Endothelial cell of umbilical vein (primary cell): ENCODE results near the gene HDAC4. TPM values are rescaled to one million over a fixed set of nuclear protein-coding genes. Genes with fewer than 3 reads are reported as not detected.

ENCODE experiments used
- BruUV-seq: library from RNA; stranded (reverse); fragments of 400-500 nt; replicated peaks from 2 replicates; lab custom pipeline; 2021; lab: Mats Ljungman, UMichigan
- CTCF ChIA-PET: fragments of 300-600, 350-600 bp; sonication (Branson Sonifier 250); formaldehyde crosslinking; loops from one replicate; lab custom pipeline; 2021; ENCODE audit warnings: antibody characterized with exemption, inconsistent platforms; lab: Charles Lee
- POLR2A ChIA-PET: fragments of 300-600, 350-600 bp; sonication (Branson Sonifier 250); formaldehyde crosslinking; loops from one replicate; lab custom pipeline; 2021; ENCODE audit warnings: antibody characterized with exemption, inconsistent platforms; lab: Charles Lee
- DNase-seq: peaks from one replicate; pipeline ENCODE4 v3.0.0-alpha.2; 2011; ENCODE audit warnings: low read depth, low spot score
- FAIRE-seq: peaks from 2 replicates; lab custom pipeline; 2011; peaks lifted over from hg19 to GRCh38; lab: Jason Lieb, UNC
- H2AFZ ChIP-seq: 2 replicates; pipeline ENCODE4 v1.6.0; 2012; ENCODE audit warnings: low read depth, low read length, control low read depth, inconsistent platforms
- H3K27ac ChIP-seq: 2 replicates; pipeline ENCODE4 v1.5.1; 2011; ENCODE audit warnings: low read depth, mild to moderate bottlenecking, control low read depth, low read length, moderate library complexity; ENCODE audit not compliant: insufficient read depth
- H3K27me3 ChIP-seq, 2 experiments: 2 replicates each; pipeline versions ENCODE4 v1.6.0 to v1.6.1; 2011; ENCODE audit warnings: low read length in 2 of 2, mixed read lengths in 1 of 2; ENCODE audit not compliant: control insufficient read depth in 2 of 2, insufficient read depth in 2 of 2
- H3K36me3 ChIP-seq, 2 experiments: 2 replicates in 1 of 2; 3 replicates in 1 of 2; pipeline ENCODE4 v1.5.1; 2011; ENCODE audit warnings: low read length in 2 of 2, mild to moderate bottlenecking in 1 of 2, moderate library complexity in 1 of 2; ENCODE audit not compliant: control insufficient read depth in 2 of 2, insufficient read depth in 2 of 2; ENCODE audit errors: extremely low read depth in 1 of 2
- H3K4me1 ChIP-seq: 3 replicates; pipeline ENCODE4 v1.5.1; 2011; ENCODE audit warnings: mild to moderate bottlenecking, low read length; ENCODE audit not compliant: control insufficient read depth, insufficient read depth; ENCODE audit errors: extremely low read depth
- H3K4me2 ChIP-seq: 2 replicates; pipeline ENCODE4 v1.6.1; 2011; ENCODE audit warnings: low read length, control low read depth, mixed read lengths; ENCODE audit not compliant: insufficient read depth
- H3K4me3 ChIP-seq, 3 experiments: fragments of 200-600 bp in 1 of 3; sonication (generic), shearing (Covaris generic) in 1 of 3; replicated peaks in 1 of 3; 2 replicates each; pipeline ENCODE4 v1.5.1; 2011 to 2016; ENCODE audit warnings: control low read depth in 3 of 3, low read length in 3 of 3, mild to moderate bottlenecking in 2 of 3, inconsistent platforms in 1 of 3, low read depth in 1 of 3, moderate library complexity in 1 of 3; ENCODE audit not compliant: insufficient read depth in 1 of 3
- H3K79me2 ChIP-seq: 2 replicates; pipeline ENCODE4 v1.6.0; 2012; ENCODE audit warnings: low read length, inconsistent platforms; ENCODE audit not compliant: control insufficient read depth, insufficient read depth
- H3K9ac ChIP-seq: replicated peaks from 2 replicates; pipeline ENCODE3; 2011; ENCODE audit warnings: low read length, control low read depth; ENCODE audit not compliant: insufficient read depth; ENCODE audit errors: extremely low read depth
- H3K9me1 ChIP-seq: replicated peaks from 3 replicates; pipeline ENCODE4 v1.6.0; 2011; ENCODE audit warnings: mild to moderate bottlenecking, low read length; ENCODE audit not compliant: control insufficient read depth, insufficient read depth; ENCODE audit errors: extremely low read depth
- H3K9me3 ChIP-seq: replicated peaks from 2 replicates; pipeline ENCODE4 v1.5.1; 2012; ENCODE audit warnings: low read length, inconsistent platforms; ENCODE audit not compliant: control insufficient read depth, insufficient read depth
- H4K20me1 ChIP-seq: replicated peaks from 2 replicates; pipeline ENCODE3; 2011; ENCODE audit warnings: mild to moderate bottlenecking, low read length; ENCODE audit not compliant: control insufficient read depth, insufficient read depth; ENCODE audit errors: extremely low read depth
- CTCF ChIP-seq, 2 donors: IDR thresholded peaks; 1 replicate in 1 of 2; 2 replicates in 1 of 2; pipeline ENCODE4 v1.5.1; 2011; ENCODE audit warnings: low read length in 2 of 2, mild to moderate bottlenecking in 2 of 2, moderate library complexity in 2 of 2, control low read depth in 1 of 2, inconsistent platforms in 1 of 2, low read depth in 1 of 2; ENCODE audit not compliant: insufficient read depth in 1 of 2; ENCODE audit errors: extremely low read depth in 1 of 2
- EZH2 ChIP-seq: IDR thresholded peaks from 2 replicates; pipeline ENCODE4 v1.6.1; 2012; ENCODE audit warnings: borderline replicate concordance, low read depth, mild to moderate bottlenecking, moderate library complexity, low read length, inconsistent platforms; ENCODE audit not compliant: severe bottlenecking
- FOS ChIP-seq: IDR thresholded peaks from 2 replicates; pipeline ENCODE4 v1.6.1; 2011; ENCODE audit warnings: mild to moderate bottlenecking, low read length, moderate library complexity, borderline replicate concordance; ENCODE audit not compliant: insufficient read depth
- GATA2 ChIP-seq: IDR thresholded peaks from 2 replicates; pipeline ENCODE4 v1.7.0; 2011; ENCODE audit warnings: low read depth, mild to moderate bottlenecking, moderate library complexity, mixed read lengths, low read length; ENCODE audit not compliant: insufficient read length, insufficient read depth
- JUN ChIP-seq: IDR thresholded peaks from 2 replicates; pipeline ENCODE4 v1.6.1; 2011; ENCODE audit warnings: borderline replicate concordance, low read depth; ENCODE audit not compliant: insufficient read length, insufficient read depth
- MYC ChIP-seq: IDR thresholded peaks from one replicate; pipeline ENCODE4 v1.6.1; 2011; ENCODE audit warnings: mild to moderate bottlenecking, low read depth, low read length
- POLR2A ChIP-seq: IDR thresholded peaks from 2 replicates; pipeline ENCODE4 v1.6.1; 2012; ENCODE audit warnings: low read depth, mild to moderate bottlenecking, control low read depth, low read length
- POLR2AphosphoS5 ChIP-seq: IDR thresholded peaks from 2 replicates; pipeline ENCODE4 v1.6.1; 2012; ENCODE audit warnings: low read depth, mild to moderate bottlenecking, control low read depth, low read length, moderate library complexity; ENCODE audit not compliant: insufficient read depth
- dilution Hi-C: fragments of 300-500 bp; cut with MboI; formaldehyde crosslinking; loops from one replicate; pipeline ENCODE4 v1.15.0; 2019; ENCODE audit warnings: low sequenced_read_pairs; ENCODE audit not compliant: extremely low pct_ligation_motif_present
- intact Hi-C: fragments of 100-400 bp; cut with micrococcal nuclease; formaldehyde crosslinking; loops from one replicate; pipeline ENCODE4 v1.10.0; 2022
- polyA plus RNA-seq, 4 experiments: library from polyadenylated mRNA; depleted of rRNA in 3 of 4; stranded (reverse) in 3 of 4; unstranded in 1 of 4; fragments of >200 nt; gene quantifications; 2 replicates each; pipeline versions ENCODE4 v1.2.1 to v1.2.3, GENCODE V29; 2011 to 2012; ENCODE audit warnings: missing spikeins in 1 of 4
- total RNA-seq: library from RNA; stranded (reverse); gene quantifications from 2 replicates; pipeline ENCODE4 v1.2.3, GENCODE V29; 2021
- TF ChIP-seq, protein P1 (sequence below): IDR thresholded peaks from 2 replicates; pipeline ENCODE4 v1.6.1; 2011; ENCODE audit not compliant: insufficient read depth, insufficient read length

The HDAC4 gene
- total and polyA plus RNA-seq, 2 donors (not counting 3 experiments of a cell fraction or from before 2014, with no cell fraction given): 13.4 to 33.0 TPM

GRCh38 chr2:239225871-239226561 lies 174.8 kb downstream of the HDAC4 start:
- FAIRE-seq (no peak), DNase-seq (no peak)
- Histone ChIP-seq H3K4me1 (no peaks in the 10 kb centered on the region), H3K4me3 (no peak overlapping the region), H3K79me2 (no peaks in the 10 kb centered on the region), H3K9ac (no peak overlapping the region), H2AFZ (no peak overlapping the region), H3K4me2 (no peak overlapping the region), H4K20me1 (peaks cover 2% of the 10 kb centered on the region), H3K9me1 (no peaks in the 10 kb centered on the region), H3K27ac (no peak overlapping the region), H3K9me3 (no peaks in the 10 kb centered on the region), H3K36me3 (no peaks in the 10 kb centered on the region), H3K27me3 (no peaks in the 10 kb centered on the region)
- ChIA-PET CTCF (no interaction called here), POLR2A (no interaction called here)
- no peak for TF ChIP-seq MYC
- no peak for TF ChIP-seq FOS
- TF ChIP-seq JUN: no peak
- TF ChIP-seq, protein P1, sequence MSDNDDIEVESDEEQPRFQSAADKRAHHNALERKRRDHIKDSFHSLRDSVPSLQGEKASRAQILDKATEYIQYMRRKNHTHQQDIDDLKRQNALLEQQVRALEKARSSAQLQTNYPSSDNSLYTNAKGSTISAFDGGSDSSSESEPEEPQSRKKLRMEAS: no peak
- no peak for TF ChIP-seq POLR2A
- dilution Hi-C loops: no loop called here
- no TSS peak for BruUV-seq
- intact Hi-C loops: no loop called here

DNA sequence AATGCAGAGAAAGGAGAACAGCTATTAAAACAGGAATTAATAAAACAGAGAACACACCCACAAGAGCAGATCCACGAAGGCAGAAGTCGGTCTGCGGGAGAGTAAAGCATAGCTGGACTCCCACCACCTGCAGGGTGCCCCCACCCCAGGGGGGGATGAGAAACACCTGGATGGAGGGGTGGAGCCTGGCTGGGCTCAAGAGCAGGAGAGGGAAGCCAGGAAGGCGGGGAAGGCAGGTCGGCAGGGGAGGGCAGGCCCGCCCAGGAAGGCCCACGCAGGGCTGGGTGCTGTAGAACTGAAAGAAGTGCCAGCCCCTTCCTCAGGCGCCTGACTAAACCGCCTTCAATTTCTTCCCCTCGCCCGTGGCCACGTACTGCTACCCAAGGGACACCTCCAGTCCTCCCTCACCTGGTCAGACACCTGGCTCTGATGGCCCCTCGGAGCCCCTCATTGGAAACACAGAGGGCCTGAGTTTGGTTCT lies 175.4 kb downstream of the HDAC4 start:
- no TSS peak for BruUV-seq
- no peaks in the 10 kb centered on the region for H3K9me3 ChIP-seq
- no peak for TF ChIP-seq MYC
- TF ChIP-seq GATA2: no peak
- TF ChIP-seq, protein P1: no peak
- no peak for TF ChIP-seq EZH2
- no peak for TF ChIP-seq FOS
- no peak for TF ChIP-seq POLR2AphosphoS5
- TF ChIP-seq POLR2A: no peak
- no peak for TF ChIP-seq JUN
- TF ChIP-seq CTCF (IDR thresholded peaks at IDR 0.05; ENCODE audit: extremely low read depth in 1 of 2, insufficient read depth in 1 of 2, low read depth in 1 of 2, low read length in 2 of 2): no peak
- no peak for FAIRE-seq
- intact Hi-C loops (no loop called here), dilution Hi-C loops (no loop called here)
- H3K27ac ChIP-seq: no peak overlapping the region
- H3K36me3 ChIP-seq: no peaks in the 10 kb centered on the region
- no peaks in the 10 kb centered on the region for H3K79me2 ChIP-seq
- H3K4me1 ChIP-seq: no peaks in the 10 kb centered on the region
- DNase-seq: no peak
- no peak overlapping the region for H3K4me2 ChIP-seq
- ChIA-PET CTCF (no interaction called here), POLR2A (no interaction called here)
- no peaks in the 10 kb centered on the region for H3K9me1 ChIP-seq
- no peak overlapping the region for H3K4me3 ChIP-seq
- H3K27me3 ChIP-seq: no peaks in the 10 kb centered on the region
- H3K9ac ChIP-seq: no peak overlapping the region
- peaks cover 2% of the 10 kb centered on the region for H4K20me1 ChIP-seq
- H2AFZ ChIP-seq: no peak overlapping the region
